Pancreas (tissue), 10 donors: Measurements from ENCODE around the gene PYROXD2. TPM values are rescaled to one million over a fixed set of nuclear protein-coding genes. Genes with fewer than 3 reads are reported as not detected.

Source experiments
- ATAC-seq, 4 donors: fragments of 200-7000 bp; cut with Tn5 transposase; one replicate each; pipeline versions ENCODE4 v1.8.0 to v1.9.1; 2020; ENCODE audit warnings: mild to moderate bottlenecking in 4 of 4, moderate library complexity in 4 of 4
- DNase-seq, 6 donors: peaks; one replicate each; pipeline ENCODE4 v3.0.0-alpha.2; 2020
- FAIRE-seq: peaks from 2 replicates; lab custom pipeline; 2012; peaks lifted over from hg19 to GRCh38; lab: Jason Lieb, UNC
- H3K27ac ChIP-seq, 4 donors: fragments of 200-600 bp; sonication (generic); 1 replicate in 3 of 4; 2 replicates in 1 of 4; pipeline versions ENCODE4 v1.5.0 to v1.8.0; 2020
- H3K27me3 ChIP-seq, 4 donors: fragments of 200-600 bp; one replicate each; pipeline ENCODE4 v1.8.0; 2021
- H3K36me3 ChIP-seq, 3 donors: fragments of 200-600 bp; sonication (generic) in 1 of 3; one replicate each; pipeline versions ENCODE4 v1.5.0 to v1.8.0; 2020 to 2021
- H3K4me1 ChIP-seq, 3 donors: fragments of 200-600 bp; one replicate each; pipeline ENCODE4 v1.8.0; 2021
- H3K4me3 ChIP-seq, 4 donors: fragments of 200-600 bp; sonication (generic) in 2 of 4; one replicate each; pipeline versions ENCODE4 v1.5.0 to v1.8.0; 2020 to 2021
- H3K9me3 ChIP-seq, 4 donors: fragments of 200-600 bp; one replicate each; pipeline ENCODE4 v1.8.0; 2021
- CTCF ChIP-seq, 4 donors: fragments of 200-600 bp; sonication (generic) in 3 of 4; IDR thresholded peaks; one replicate each; pipeline versions ENCODE4 v1.5.0 to v1.8.0; 2021; ENCODE audit warnings: antibody characterized with exemption in 4 of 4
- WGBS, 2 donors: extraction: QIAGEN DNeasy Blood & Tissue Kit; methylation state at CpG; one replicate each; pipeline ENCODE4 v1.1.7; 2013; 5-methylcytosine and 5-hydroxymethylcytosine counted together
- intact Hi-C, 3 donors: fragments of 100-400 bp; cut with DNase I; formaldehyde crosslinking; loops; one replicate each; pipeline versions ENCODE4 v1.11.1 to v1.14.2; 2022
- polyA plus RNA-seq, 2 donors: library from polyadenylated mRNA; stranded (reverse); fragments of 200-250 nt; gene quantifications; one replicate each; pipeline ENCODE4 v1.2.3, GENCODE V29; 2013
- total RNA-seq, 6 donors: library from RNA; stranded (reverse); fragmentation: NEBNext Ultra II Directional in 4 of 6; extraction: Animal tissue kit (Norgen Biotek cat#: 25700) in 4 of 6; gene quantifications; one replicate each; pipeline versions ENCODE4 v1.2.1 to v1.2.4, GENCODE V29; 2021 to 2023
- donor health status: healthy with polysubstance abuse.
- donor health status: DM: no; HTN: no; CAD: no; lungs with moderate emphysema.
- donor health status: DM: no; HTN: no; CAD: no.
- donor health status: control.
- donor health status: control.
- donor health status: Bipolar disorder and iron deficiency.
- donor health status: DM: yes; HTN: yes; CAD: no.
- donor health status: DM: no; HTN: no; CAD: no.
- donor health status: DM: no; HTN: no; CAD: no.
- donor health status: DM: yes; HTN: yes; CAD: no.

The PYROXD2 gene
- total and polyA plus RNA-seq, 8 donors: 1.8 to 15.9 (median 3.9) TPM

- peaks cover 8 to 37% (median 10%) of the 10 kb centered on the region in 3 donors for H3K36me3 ChIP-seq
- FAIRE-seq: no peak
Observed at GRCh38 chr10:98436704-98437103, 21.7 kb upstream of the PYROXD2 start.

GRCh38 chr10:98435178-98435577 is 20.2 kb upstream of the PYROXD2 start:
- intact Hi-C loops: no loop called here
- H3K27me3 ChIP-seq: no peaks in the 10 kb centered on the region
- H3K36me3 ChIP-seq: peaks cover 10 to 49% (median 12%) of the 10 kb centered on the region in 3 donors
- TF ChIP-seq CTCF (IDR thresholded peaks at IDR 0.05): no peak
- H3K4me1 ChIP-seq: no peaks in the 10 kb centered on the region
- 94 to 98% methylated on average over 12 of the region's 12 CpGs for WGBS, 2 donors
- DNase-seq (no peak), ATAC-seq (no peak), FAIRE-seq (no peak)
- H3K27ac ChIP-seq: no peak overlapping the region
- H3K4me3 ChIP-seq: no peak overlapping the region
- no peaks in the 10 kb centered on the region for H3K9me3 ChIP-seq

More at GRCh38 chr10:98436704-98437103, 21.7 kb upstream of the PYROXD2 start:
- intact Hi-C loops: no loop called here
- TF ChIP-seq CTCF (IDR thresholded peaks at IDR 0.05): no peak
- ATAC-seq: no peak
- Histone ChIP-seq H3K27me3 (no peaks in the 10 kb centered on the region), H3K9me3 (no peaks in the 10 kb centered on the region), H3K4me3 (no peak overlapping the region), H3K4me1 (no peaks in the 10 kb centered on the region), H3K27ac (no peak overlapping the region)
- no peak for DNase-seq
- 90 to 91% methylated on average over 4 of the region's 4 CpGs for WGBS, 2 donors

GRCh38 chr10:98433881-98434732 is 19.1 kb upstream of the PYROXD2 start:
- Histone ChIP-seq H3K4me3 (no peak overlapping the region), H3K27ac (no peak overlapping the region), H3K36me3 (peaks cover 10 to 60% (median 18%) of the 10 kb centered on the region in 3 donors), H3K4me1 (no peaks in the 10 kb centered on the region), H3K9me3 (no peaks in the 10 kb centered on the region), H3K27me3 (no peaks in the 10 kb centered on the region)
- no peak for TF ChIP-seq CTCF (IDR thresholded peaks at IDR 0.05)
- DNase-seq (peak in 2 of 6 donors; percentile 41 to 51), ATAC-seq (no peak), FAIRE-seq (no peak)
- intact Hi-C loops: no loop called here
- 95 to 98% methylated on average over 21 of the region's 21 CpGs for WGBS, 2 donors

GRCh38 chr10:98433371-98433770 is 18.4 kb upstream of the PYROXD2 start:
- intact Hi-C loops: no loop called here
- TF ChIP-seq CTCF (IDR thresholded peaks at IDR 0.05): no peak
- no peak for ATAC-seq
- H3K36me3 ChIP-seq: peaks cover 10 to 65% (median 18%) of the 10 kb centered on the region in 3 donors
- H3K4me1 ChIP-seq: no peaks in the 10 kb centered on the region
- no peak overlapping the region for H3K27ac ChIP-seq
- H3K27me3 ChIP-seq: no peaks in the 10 kb centered on the region
- no peak overlapping the region for H3K4me3 ChIP-seq
- no peaks in the 10 kb centered on the region for H3K9me3 ChIP-seq
- no peak for DNase-seq
- FAIRE-seq: no peak
- 95 to 96% methylated on average over 1 of the region's 1 CpG for WGBS, 2 donors

- Histone ChIP-seq H3K27ac (no peak overlapping the region), H3K9me3 (no peaks in the 10 kb centered on the region), H3K4me1 (no peaks in the 10 kb centered on the region), H3K4me3 (no peak overlapping the region), H3K27me3 (no peaks in the 10 kb centered on the region), H3K36me3 (peaks cover 10 to 70% (median 18%) of the 10 kb centered on the region in 3 donors)
- WGBS, 2 donors: 48 to 95% methylated on average over 1 of the region's 1 CpG
- intact Hi-C loops: no loop called here
- FAIRE-seq (no peak), DNase-seq (no peak), ATAC-seq (no peak)
- no peak for TF ChIP-seq CTCF (IDR thresholded peaks at IDR 0.05)
Observed at GRCh38 chr10:98432330-98432729, 17.3 kb upstream of the PYROXD2 start.
